Measurements from ENCODE around the gene ZNF511. TPM values are rescaled to one million over a fixed set of nuclear protein-coding genes. Genes with fewer than 3 reads are reported as not detected.

ZNF511 gene
- total and polyA plus RNA-seq, 9 of the 15 experiments (the other 6 are each of a cell fraction or from before 2014, with no cell fraction given), result 0.61 to 69.3 (median 40.1) TPM

DNA sequence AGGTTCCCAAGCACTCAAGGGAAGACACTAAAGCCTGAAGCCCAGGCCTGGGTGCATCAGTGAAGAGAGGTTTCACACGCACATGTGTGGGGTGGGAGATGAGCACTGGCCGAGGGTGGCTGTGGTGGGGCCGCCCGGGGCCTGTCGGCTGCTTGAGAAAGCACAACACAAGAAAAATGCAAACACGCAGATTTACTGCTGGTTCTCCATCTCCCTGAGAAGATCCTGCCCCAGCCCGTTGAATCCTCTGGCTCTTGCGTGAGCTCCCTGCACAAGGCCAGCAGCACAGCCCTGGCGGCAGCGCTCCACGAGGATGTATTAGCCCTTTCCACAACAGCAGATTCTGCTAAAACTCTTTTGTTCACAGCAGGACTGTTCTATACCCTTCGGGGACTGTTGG lies 6.2 kb downstream of the ZNF511 start:
- TF ChIP-seq FOS (IDR thresholded peaks at IDR 0.05; ENCODE audit: extremely low read depth, insufficient read length) (no peak), L3MBTL2 (IDR thresholded peaks at IDR 0.05) (no peak), E2F5 (CRISPR knock-in tag; IDR thresholded peaks at IDR 0.05) (no peak), ZNF124 (CRISPR knock-in tag; IDR thresholded peaks at IDR 0.05) (no peak), PURB (CRISPR knock-in tag; IDR thresholded peaks at IDR 0.05; ENCODE audit: low read depth) (no peak), SIRT6 (IDR thresholded peaks at IDR 0.05; ENCODE audit: low read depth, low read length) (no peak), HDAC1 (IDR thresholded peaks at IDR 0.05) (no peak), HEY1 (CRISPR knock-in tag; IDR thresholded peaks at IDR 0.05; ENCODE audit: borderline replicate concordance) (no peak), ZNF384 (IDR thresholded peaks at IDR 0.05; ENCODE audit: low read depth, low read length) (no peak), MEIS2 (IDR thresholded peaks at IDR 0.05; ENCODE audit: partially characterized antibody) (no peak), ZNF609 (CRISPR knock-in tag; IDR thresholded peaks at IDR 0.05; ENCODE audit: borderline replicate concordance) (no peak), ARID4B (CRISPR knock-in tag; IDR thresholded peaks at IDR 0.05) (no peak)
- Histone ChIP-seq H3K4me2 (ENCODE audit: insufficient read depth, low read length) (no peak overlapping the region; the same call in 1 of the 2 replicates), H3K27me3 (ENCODE audit: control insufficient read depth in 2 of 2, insufficient read depth in 2 of 2, low read length in 2 of 2) (no peaks in the 10 kb centered on the region), H3K4me1 (replicated peaks in 1 of 2; ENCODE audit: control insufficient read depth in 2 of 2, insufficient read depth in 2 of 2, low read length in 2 of 2) (peaks cover 0 to 38% of the 10 kb centered on the region in 2 experiments; a peak in 4 of 5 replicates), H3K4me3 (no peak overlapping the region), H3K79me2 (ENCODE audit: control insufficient read depth, insufficient read depth, low read length) (no peaks in the 10 kb centered on the region), H2AFZ (ENCODE audit: low read depth, low read length) (no peak overlapping the region; the same call in 1 of the 2 replicates), H3K27ac (ENCODE audit: extremely low read depth, low read depth, low read length) (no peak overlapping the region), H4K20me1 (replicated peaks; ENCODE audit: control insufficient read depth, insufficient read depth, low read length) (no peaks in the 10 kb centered on the region), H3K9me1 (ENCODE audit: control insufficient read depth, insufficient read depth, low read length) (no peaks in the 10 kb centered on the region), H3K9me3 (replicated peaks; ENCODE audit: control insufficient read depth, insufficient read depth, low read depth, low read length) (no peaks in the 10 kb centered on the region), H3K9ac (ENCODE audit: insufficient read depth in 1 of 2, low read depth in 2 of 2, low read length in 2 of 2) (peak overlapping the region in 1 of 2 experiments; percentile 45; a peak in 2 of 4 replicates), H3K36me3 (ENCODE audit: control insufficient read depth, insufficient read depth, low read length) (peaks cover 33% of the 10 kb centered on the region; the same call in 2 of the 3 replicates)
- DNase-seq (ENCODE audit: extremely low read depth in 1 of 4, low spot score in 3 of 4) (no peak), FAIRE-seq (no peak), ATAC-seq (no peak)
- in situ Hi-C loops (cut with MboI) (no loop called here), intact Hi-C loops (cut with micrococcal nuclease) (no loop called here)
- CTCF ChIA-PET (ENCODE audit: low intra/inter-chr PET ratio), result interaction anchor here (0.6 kb wide), 1 partner anchor 15 kb away, joined by 4 read pairs; no protein-coding TSS in a partner anchor
- POLR2A ChIA-PET, result interaction anchor here (0.5 to 1.0 kb wide), 2 partner anchors 9 to 123 kb away, joined by 3 to 4 read pairs; no protein-coding TSS in a partner anchor
- 74% methylated on average over 9 of the region's 12 CpGs for WGBS (ENCODE audit: insufficient coverage, low coverage, missing lambda C conversion rate)
- no TSS peak for BruUV-seq (replicated peaks)

All from K562 (cell line).